ENCODE results near the gene PCDHGA9. TPM values are rescaled to one million over a fixed set of nuclear protein-coding genes. Genes with fewer than 3 reads are reported as not detected.

PCDHGA9 gene
- total and polyA plus RNA-seq, 2 of the 8 experiments (the other 6 are each of a cell fraction or from before 2014, with no cell fraction given): 0.79 to 1.1 TPM

- Histone ChIP-seq H3K4ac (replicated peaks; ENCODE audit: insufficient read length, low read depth, low read length) (no peak overlapping the region), H3K4me1 (replicated peaks in 1 of 4; ENCODE audit: control insufficient read depth in 3 of 4, insufficient read depth in 4 of 4, low read length in 3 of 4) (peaks cover 0 to 3% (median 0%) of the 10 kb centered on the region in 4 experiments; a peak in 1 of 7 replicates), H3K56ac (replicated peaks; ENCODE audit: insufficient read length, low read depth, low read length) (no peak overlapping the region), H3K23ac (ENCODE audit: insufficient read length) (no peak overlapping the region), H3K79me2 (ENCODE audit: control insufficient read depth in 1 of 2, insufficient read depth in 2 of 2, low read length in 2 of 2) (no peaks in the 10 kb centered on the region), H3K14ac (ENCODE audit: insufficient read length) (no peak overlapping the region), H2BK120ac (replicated peaks; ENCODE audit: low read depth, low read length) (no peak overlapping the region), H3K4me2 (ENCODE audit: insufficient read depth in 1 of 2, low read depth in 2 of 2, low read length in 2 of 2) (no peak overlapping the region), H2AK5ac (ENCODE audit: low read depth, low read length) (no peak overlapping the region), H4K5ac (ENCODE audit: insufficient read length, low read depth, low read length) (no peak overlapping the region), H3K4me3 (ENCODE audit: extremely low read depth in 1 of 4, insufficient read depth in 2 of 4, low read depth in 3 of 4, low read length in 4 of 4) (no peak overlapping the region), H3K18ac (ENCODE audit: extremely low read depth, low read length) (no peak overlapping the region), H3K9ac (replicated peaks in 1 of 4; ENCODE audit: extremely low read depth in 1 of 4, low read depth in 3 of 4, low read length in 3 of 4) (no peak overlapping the region), H2AFZ (ENCODE audit: low read length) (no peak overlapping the region), H4K8ac (ENCODE audit: extremely low read depth, insufficient read depth, low read length) (no peak overlapping the region), H2BK5ac (ENCODE audit: low read depth, low read length) (no peak overlapping the region), H2BK12ac (ENCODE audit: low read depth, low read length) (no peak overlapping the region), H3K23me2 (ENCODE audit: low read depth, low read length) (no peaks in the 10 kb centered on the region), H3K27ac (ENCODE audit: low read depth, low read length) (no peak overlapping the region), H3K9me3 (ENCODE audit: insufficient read depth in 2 of 2, low read depth in 1 of 2, low read length in 1 of 2) (peaks cover 43 to 50% of the 10 kb centered on the region in 2 experiments), H3K36me3 (ENCODE audit: control insufficient read depth in 2 of 4, insufficient read depth in 4 of 4, low read length in 3 of 4) (peaks cover 0 to 8% (median 1%) of the 10 kb centered on the region in 4 experiments; a peak in 3 of 8 replicates), H4K91ac (replicated peaks; ENCODE audit: insufficient read length, low read length) (no peak overlapping the region), H2BK15ac (ENCODE audit: low read length) (no peak overlapping the region), H2BK20ac (ENCODE audit: low read length) (no peak overlapping the region), H3K27me3 (replicated peaks in 1 of 4; ENCODE audit: control insufficient read depth in 3 of 4, extremely low read depth in 1 of 4, insufficient read depth in 3 of 4, low read length in 3 of 4) (no peaks in the 10 kb centered on the region), H4K20me1 (replicated peaks in 1 of 2; ENCODE audit: control insufficient read depth in 1 of 2, insufficient read depth in 2 of 2, low read length in 2 of 2) (no peaks in the 10 kb centered on the region), H3K79me1 (ENCODE audit: low read depth, low read length) (no peaks in the 10 kb centered on the region)
- FAIRE-seq: no peak
- 97% methylated on average over 39 of the region's 46 CpGs; no CpG with 5 or more reads in 1 of the 2 experiments for WGBS, 2 experiments (ENCODE audit: extremely low coverage in 1 of 2, insufficient coverage in 1 of 2, insufficient read length in 1 of 2, insufficient replicate concordance in 2 of 2, low coverage in 1 of 2, low lambda C conversion rate in 2 of 2, missing lambda C conversion rate in 1 of 2)
- no peak for DNase-seq (ENCODE audit: low read depth in 1 of 2, low spot score in 2 of 2)
- ChIA-PET POLR2A (ENCODE audit: partially characterized antibody) (no interaction called here), CTCF (ENCODE audit: partially characterized antibody) (interaction anchor here (1.0 to 1.6 kb wide), 5 partner anchors 16 to 179 kb away, joined by 3 to 5 read pairs (median 4); partner anchors contain the start of genes PCDHB9, PCDHGB1 and PCDHGB6)
- TF ChIP-seq KDM4A (IDR thresholded peaks at IDR 0.05; ENCODE audit: low read depth, low read length, severe bottlenecking): no peak
- no peak for TF ChIP-seq SP1 (IDR thresholded peaks at IDR 0.05; ENCODE audit: low read depth, low read length)
- no peak for TF ChIP-seq E2F6 (IDR thresholded peaks at IDR 0.05)
- TF ChIP-seq ZNF274 (IDR thresholded peaks at IDR 0.05; ENCODE audit: borderline replicate concordance, extremely low read depth, low read length): no peak
- no peak for TF ChIP-seq SUZ12 (IDR thresholded peaks at IDR 0.05; ENCODE audit: low read length)
- no peak for TF ChIP-seq BRCA1 (IDR thresholded peaks at IDR 0.05; ENCODE audit: low read depth, low read length)
- TF ChIP-seq CBX5 (IDR thresholded peaks at IDR 0.05; ENCODE audit: low read depth, low read length): no peak
- no peak for TF ChIP-seq CHD2 (IDR thresholded peaks at IDR 0.05; ENCODE audit: low read length)
- TF ChIP-seq SIN3A (conservative IDR thresholded peaks at IDR 0.05 in 1 of 2, IDR thresholded peaks at IDR 0.05 in 1 of 2; ENCODE audit: low read depth in 1 of 2, low read length in 2 of 2): no peak
- TF ChIP-seq POLR2A (IDR thresholded peaks at IDR 0.05; ENCODE audit: control extremely low read depth in 1 of 2, low read depth in 2 of 2, low read length in 2 of 2): no peak
Measured at GRCh38 chr5:141366016-141366896, 36.3 kb upstream of the PCDHGA9 start.

Data from H1 (cell line).